ENCODE results near the gene ANGPTL5. TPM values are rescaled to one million over a fixed set of nuclear protein-coding genes. Genes with fewer than 3 reads are reported as not detected.

The ANGPTL5 gene
- total RNA-seq, 1 experiment from 2014 or later, result not detected

DNA sequence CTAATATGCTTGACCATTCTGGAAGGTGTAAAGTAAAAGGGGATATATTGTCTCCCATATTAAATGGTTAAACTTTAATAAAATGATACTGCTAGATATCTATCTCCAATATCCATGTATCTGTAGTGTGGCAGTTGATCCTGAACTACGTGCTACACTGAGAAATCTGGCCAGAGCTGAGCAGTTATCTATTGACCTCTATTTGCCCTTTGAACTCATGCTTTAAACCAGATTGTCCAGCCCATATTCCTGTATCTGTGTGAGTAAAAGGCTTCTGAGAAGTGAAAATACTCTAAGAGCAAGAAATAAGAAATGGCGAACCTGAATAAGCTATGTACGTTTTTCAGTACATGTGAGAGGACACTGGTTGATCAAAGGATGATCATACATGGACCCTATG lies 39.0 kb upstream of the ANGPTL5 start:
- H4K20me1 ChIP-seq (ENCODE audit: insufficient read depth), result no peaks in the 10 kb centered on the region; the same call in 1 of the 2 replicates
- no peaks in the 10 kb centered on the region for H3K9me3 ChIP-seq (ENCODE audit: insufficient read depth, low read depth)
- intact Hi-C loops (cut with micrococcal nuclease; ENCODE audit: unreplicated experiment), result no loop called here
- H3K4me2 ChIP-seq, result no peak overlapping the region
- DNase-seq, result no peak
- TF ChIP-seq EZH2 (IDR thresholded peaks at IDR 0.05; ENCODE audit: low read depth) (no peak), CTCF (conservative IDR thresholded peaks at IDR 0.05) (no peak)
- H3K27ac ChIP-seq, result no peak overlapping the region
- no TSS peak for BruUV-seq (replicated peaks)
- no peaks in the 10 kb centered on the region for H3K27me3 ChIP-seq (ENCODE audit: insufficient read depth, low read depth)
- ChIA-PET POLR2A (ENCODE audit: unreplicated experiment) (no interaction called here), CTCF (no interaction called here)
- 0 out of 2 replicates have a peak, but pooled peaks cover 6% of the 10 kb centered on the region for H3K9me2 ChIP-seq (ENCODE audit: insufficient read depth)
- no peaks in the 10 kb centered on the region for H3K79me2 ChIP-seq (ENCODE audit: low read depth)
- no peaks in the 10 kb centered on the region for H3K36me3 ChIP-seq (ENCODE audit: low read depth)
- H3F3A ChIP-seq (ENCODE audit: insufficient read depth, low read depth), result no peaks in the 10 kb centered on the region
- no peak overlapping the region for H2AFZ ChIP-seq
- no peak overlapping the region for H3K4me3 ChIP-seq
- H3K4me1 ChIP-seq (replicated peaks; ENCODE audit: insufficient read depth), result no peaks in the 10 kb centered on the region

GRCh38 chr11:101949680-101950220 lies 33.4 kb upstream of the ANGPTL5 start:
- Histone ChIP-seq H2AFZ (no peak overlapping the region), H3K4me2 (no peak overlapping the region), H3K9me3 (ENCODE audit: insufficient read depth, low read depth) (no peaks in the 10 kb centered on the region), H3K27me3 (ENCODE audit: insufficient read depth, low read depth) (no peaks in the 10 kb centered on the region), H3K79me2 (ENCODE audit: low read depth) (no peaks in the 10 kb centered on the region), H4K20me1 (ENCODE audit: insufficient read depth) (no peaks in the 10 kb centered on the region), H3K27ac (no peak overlapping the region), H3K4me1 (replicated peaks; ENCODE audit: insufficient read depth) (no peaks in the 10 kb centered on the region), H3K9me2 (ENCODE audit: insufficient read depth) (0 out of 2 replicates have a peak, but pooled peaks cover 6% of the 10 kb centered on the region), H3K36me3 (ENCODE audit: low read depth) (no peaks in the 10 kb centered on the region), H3K4me3 (no peak overlapping the region), H3F3A (ENCODE audit: insufficient read depth, low read depth) (no peaks in the 10 kb centered on the region)
- intact Hi-C loops (cut with micrococcal nuclease; ENCODE audit: unreplicated experiment), result no loop called here
- POLR2A ChIA-PET (ENCODE audit: unreplicated experiment), result no interaction called here
- DNase-seq, result no peak
- TF ChIP-seq EZH2 (IDR thresholded peaks at IDR 0.05; ENCODE audit: low read depth), result no peak
- TF ChIP-seq CTCF (conservative IDR thresholded peaks at IDR 0.05), result no peak
- CTCF ChIA-PET, result no interaction called here
- no TSS peak for BruUV-seq (replicated peaks)

DNA sequence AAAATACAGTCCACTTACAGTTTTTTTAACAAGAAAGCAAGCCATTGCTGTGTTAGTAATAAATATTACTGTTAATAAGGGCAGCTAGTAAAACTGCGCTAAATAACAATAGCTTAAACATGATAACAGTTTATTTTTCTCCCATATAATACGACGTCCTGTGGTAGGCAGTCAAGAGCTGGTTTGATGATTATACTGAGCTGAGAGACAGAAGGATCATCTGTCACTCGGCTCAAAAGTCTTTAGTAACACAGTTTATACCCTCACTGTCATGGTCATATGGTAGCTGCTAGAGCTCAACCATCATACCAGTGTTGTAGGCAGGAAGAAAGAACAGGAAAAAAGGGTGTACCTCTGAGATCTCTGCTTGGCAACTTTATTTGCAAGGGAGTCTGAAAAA lies 29.1 kb upstream of the ANGPTL5 start:
- Histone ChIP-seq H3K79me2 (ENCODE audit: low read depth) (no peaks in the 10 kb centered on the region), H3K4me2 (no peak overlapping the region), H3K9me2 (ENCODE audit: insufficient read depth) (peaks cover 3% of the 10 kb centered on the region; the same call in 1 of the 2 replicates), H3K27ac (no peak overlapping the region), H3F3A (ENCODE audit: insufficient read depth, low read depth) (no peaks in the 10 kb centered on the region), H2AFZ (no peak overlapping the region), H3K4me3 (no peak overlapping the region), H3K36me3 (ENCODE audit: low read depth) (0 out of 2 replicates have a peak, but pooled peaks cover 5% of the 10 kb centered on the region), H3K9me3 (ENCODE audit: insufficient read depth, low read depth) (no peaks in the 10 kb centered on the region), H3K27me3 (ENCODE audit: insufficient read depth, low read depth) (no peaks in the 10 kb centered on the region), H4K20me1 (ENCODE audit: insufficient read depth) (no peaks in the 10 kb centered on the region), H3K4me1 (replicated peaks; ENCODE audit: insufficient read depth) (no peaks in the 10 kb centered on the region)
- no peak for DNase-seq
- BruUV-seq (replicated peaks), result no TSS peak
- intact Hi-C loops (cut with micrococcal nuclease; ENCODE audit: unreplicated experiment), result no loop called here
- CTCF ChIA-PET, result no interaction called here
- TF ChIP-seq EZH2 (IDR thresholded peaks at IDR 0.05; ENCODE audit: low read depth) (no peak), CTCF (conservative IDR thresholded peaks at IDR 0.05) (no peak)
- POLR2A ChIA-PET (ENCODE audit: unreplicated experiment), result no interaction called here
